Parathyroid adenoma (tissue), 2 donors: ENCODE results near the gene KDM4B.

Experiments used
- H2AFZ ChIP-seq: fragments of 300-600 bp; sonication (generic); one replicate; pipeline ENCODE4 v1.7.0; 2017; ENCODE audit warnings: antibody characterized with exemption, mild to moderate bottlenecking
- H3K27ac ChIP-seq: fragments of 300-600 bp; sonication (generic); one replicate; pipeline ENCODE4 v1.7.0; 2017
- H3K27me3 ChIP-seq: fragments of 300-600 bp; sonication (generic); one replicate; pipeline ENCODE4 v1.7.0; 2017; ENCODE audit warnings: low read length; ENCODE audit not compliant: control insufficient read depth, insufficient read depth
- H3K36me3 ChIP-seq: fragments of 300-600 bp; sonication (generic); one replicate; pipeline ENCODE4 v1.7.0; 2017; ENCODE audit warnings: low read length; ENCODE audit not compliant: control insufficient read depth, insufficient read depth
- H3K4me1 ChIP-seq: fragments of 300-600 bp; sonication (generic); one replicate; pipeline ENCODE4 v1.7.0; 2017; ENCODE audit warnings: control low read depth
- H3K4me2 ChIP-seq: fragments of 300-600 bp; sonication (generic); one replicate; pipeline ENCODE4 v1.7.0; 2017; ENCODE audit warnings: low read length
- H3K4me3 ChIP-seq: fragments of 300-600 bp; sonication (generic); one replicate; pipeline ENCODE4 v1.7.0; 2017; ENCODE audit warnings: low read depth, low read length
- H3K79me2 ChIP-seq: fragments of 300-600 bp; sonication (generic); one replicate; pipeline ENCODE4 v1.7.0; 2017; ENCODE audit warnings: control low read depth
- H3K9ac ChIP-seq: fragments of 300-600 bp; sonication (generic); one replicate; pipeline ENCODE4 v1.7.0; 2017; ENCODE audit warnings: mild to moderate bottlenecking
- H3K9me3 ChIP-seq: fragments of 300-600 bp; sonication (generic); one replicate; pipeline ENCODE4 v1.7.0; 2017; ENCODE audit warnings: low read length; ENCODE audit not compliant: control insufficient read depth
- CTCF ChIP-seq: fragments of 300-600 bp; sonication (generic); IDR thresholded peaks from one replicate; pipeline ENCODE4 v1.7.0; 2017; ENCODE audit warnings: antibody characterized with exemption, mild to moderate bottlenecking
- donor health status: primary hyperparathyroidism.

The KDM4B gene

GRCh38 chr19:5202553-5202952 lies 233.6 kb downstream of the KDM4B start:
- Histone ChIP-seq H3K4me1 (no peaks in the 10 kb centered on the region), H3K79me2 (no peaks in the 10 kb centered on the region), H3K27ac (no peak overlapping the region), H3K9ac (no peak overlapping the region), H3K27me3 (no peaks in the 10 kb centered on the region), H3K9me3 (no peaks in the 10 kb centered on the region), H3K36me3 (no peaks in the 10 kb centered on the region), H2AFZ (no peak overlapping the region), H3K4me3 (no peak overlapping the region), H3K4me2 (no peak overlapping the region)
- TF ChIP-seq CTCF: no peak
